Keratinocyte (primary cell): ENCODE data around the gene CORO1C. TPM values are rescaled to one million over a fixed set of nuclear protein-coding genes. Genes with fewer than 3 reads are reported as not detected.
"Not testable (repeated sequence)": the region's sequence is repeated elsewhere in the genome, so short reads cannot be mapped to it uniquely, and the experiment has no call there.

Experiments used
- DNase-seq: peaks from one replicate; pipeline ENCODE4 v3.0.0-alpha.2; 2011; ENCODE audit warnings: low read depth, missing footprints, low spot score
- FAIRE-seq: peaks from 2 replicates; lab custom pipeline; 2011; peaks lifted over from hg19 to GRCh38; lab: Jason Lieb, UNC
- H2AFZ ChIP-seq: 2 replicates; pipeline ENCODE4 v1.6.0; 2012; ENCODE audit warnings: low read length, control low read depth, inconsistent platforms; ENCODE audit not compliant: control insufficient read depth
- H3K27ac ChIP-seq: 2 replicates; pipeline ENCODE4 v1.5.1; 2011; ENCODE audit warnings: low read length; ENCODE audit not compliant: control insufficient read depth, insufficient read depth
- H3K27me3 ChIP-seq: 3 replicates; pipeline ENCODE4 v1.6.0; 2011; ENCODE audit warnings: low read length; ENCODE audit not compliant: control insufficient read depth, insufficient read depth; ENCODE audit errors: extremely low read depth
- H3K36me3 ChIP-seq, 2 experiments: 2 replicates in 1 of 2; 3 replicates in 1 of 2; pipeline ENCODE4 v1.5.1; 2011; ENCODE audit warnings: low read length in 2 of 2, mild to moderate bottlenecking in 1 of 2; ENCODE audit not compliant: control insufficient read depth in 2 of 2, insufficient read depth in 2 of 2; ENCODE audit errors: extremely low read depth in 1 of 2
- H3K4me1 ChIP-seq: 3 replicates; pipeline ENCODE4 v1.5.1; 2011; ENCODE audit warnings: low read length; ENCODE audit not compliant: control insufficient read depth, insufficient read depth; ENCODE audit errors: extremely low read depth
- H3K4me2 ChIP-seq: 3 replicates; pipeline ENCODE4 v1.6.0; 2011; ENCODE audit warnings: low read depth, low read length; ENCODE audit not compliant: control insufficient read depth, insufficient read depth; ENCODE audit errors: extremely low read depth
- H3K4me3 ChIP-seq, 3 experiments: fragments of 200-600 bp in 1 of 3; sonication (generic) in 1 of 3; 2 replicates in 2 of 3; 3 replicates in 1 of 3; pipeline ENCODE4 v1.5.1; 2011 to 2016; ENCODE audit warnings: low read length in 3 of 3, mild to moderate bottlenecking in 3 of 3, control low read depth in 2 of 3, inconsistent platforms in 1 of 3, low read depth in 1 of 3, mixed read lengths in 1 of 3, mixed run types in 1 of 3, moderate library complexity in 1 of 3; ENCODE audit not compliant: control insufficient read depth in 2 of 3, insufficient read depth in 2 of 3; ENCODE audit errors: extremely low read depth in 1 of 3
- H3K79me2 ChIP-seq: 2 replicates; pipeline ENCODE4 v1.6.0; 2012; ENCODE audit warnings: low read length; ENCODE audit not compliant: control insufficient read depth, insufficient read depth
- H3K9ac ChIP-seq: 3 replicates; pipeline ENCODE4 v1.6.0; 2011; ENCODE audit warnings: low read length; ENCODE audit not compliant: control insufficient read depth, insufficient read depth; ENCODE audit errors: extremely low read depth
- H3K9me1 ChIP-seq: 3 replicates; pipeline ENCODE4 v1.6.0; 2011; ENCODE audit warnings: low read length; ENCODE audit not compliant: control insufficient read depth, insufficient read depth; ENCODE audit errors: extremely low read depth
- H3K9me3 ChIP-seq: 2 replicates; pipeline ENCODE4 v1.5.1; 2012; ENCODE audit warnings: low read depth, low read length; ENCODE audit not compliant: control insufficient read depth
- H4K20me1 ChIP-seq: 3 replicates; pipeline ENCODE4 v1.6.0; 2011; ENCODE audit warnings: low read length; ENCODE audit not compliant: control insufficient read depth, insufficient read depth; ENCODE audit errors: extremely low read depth
- EZH2 ChIP-seq: IDR thresholded peaks from one replicate; pipeline ENCODE4 v1.6.1; 2012; ENCODE audit warnings: inconsistent platforms, mild to moderate bottlenecking, low read length, moderate library complexity
- dilution Hi-C: fragments of 300-500 bp; cut with MboI; formaldehyde crosslinking; loops from one replicate; pipeline ENCODE4 v1.7.0; 2020; ENCODE audit warnings: low sequenced_read_pairs; ENCODE audit not compliant: extremely low pct_ligation_motif_present
- polyA plus RNA-seq, 5 experiments: library from polyadenylated mRNA; depleted of rRNA in 3 of 5; stranded (reverse) in 3 of 5; stranded (forward) in 1 of 5; unstranded in 1 of 5; fragments of >200 nt; gene quantifications; 1 replicate in 1 of 5; 2 replicates in 3 of 5; 3 replicates in 1 of 5; pipeline versions ENCODE4 v1.2.1 to v1.2.3, GENCODE V29; 2011 to 2012; ENCODE audit warnings: missing spikeins in 2 of 5, low read depth in 1 of 5, low replicate concordance in 1 of 5
- TF ChIP-seq, protein P1 (sequence below), 3 experiments: IDR thresholded peaks in 1 of 3; conservative IDR thresholded peaks in 1 of 3; optimal IDR thresholded peaks in 1 of 3; 2 replicates in 2 of 3; 3 replicates in 1 of 3; pipeline versions ENCODE3 to v1.5.1; 2011; ENCODE audit warnings: low read length in 3 of 3, mild to moderate bottlenecking in 3 of 3, moderate library complexity in 2 of 3, control low read depth in 1 of 3, inconsistent platforms in 1 of 3; ENCODE audit not compliant: insufficient read depth in 2 of 3; ENCODE audit errors: extremely low read depth in 1 of 3

CORO1C gene
- polyA plus RNA-seq, 1 donor (not counting 4 experiments of a cell fraction or from before 2014, with no cell fraction given) = 283 TPM

DNA sequence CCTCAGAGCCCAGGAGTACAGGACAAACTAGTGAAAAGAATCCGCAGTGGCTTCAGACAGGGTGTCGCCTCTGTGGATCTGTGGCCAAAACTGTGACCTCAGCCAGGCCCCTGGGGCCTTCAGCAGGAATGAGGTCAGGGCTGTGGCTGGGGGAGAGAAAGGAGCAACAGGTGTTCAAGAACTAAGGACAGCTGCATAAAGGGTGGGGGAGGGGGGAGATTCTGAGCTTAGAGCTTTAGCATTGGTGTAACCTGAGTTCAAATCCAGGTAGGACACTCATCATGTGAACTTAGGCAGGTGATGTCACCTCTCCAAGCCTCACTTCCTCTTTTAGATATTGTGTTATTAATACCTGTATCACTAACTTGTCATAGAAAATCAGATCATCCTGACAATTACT is 40.9 kb upstream of the CORO1C start:
- H3K9me3 ChIP-seq = no peaks in the 10 kb centered on the region
- TF ChIP-seq, protein P1, sequence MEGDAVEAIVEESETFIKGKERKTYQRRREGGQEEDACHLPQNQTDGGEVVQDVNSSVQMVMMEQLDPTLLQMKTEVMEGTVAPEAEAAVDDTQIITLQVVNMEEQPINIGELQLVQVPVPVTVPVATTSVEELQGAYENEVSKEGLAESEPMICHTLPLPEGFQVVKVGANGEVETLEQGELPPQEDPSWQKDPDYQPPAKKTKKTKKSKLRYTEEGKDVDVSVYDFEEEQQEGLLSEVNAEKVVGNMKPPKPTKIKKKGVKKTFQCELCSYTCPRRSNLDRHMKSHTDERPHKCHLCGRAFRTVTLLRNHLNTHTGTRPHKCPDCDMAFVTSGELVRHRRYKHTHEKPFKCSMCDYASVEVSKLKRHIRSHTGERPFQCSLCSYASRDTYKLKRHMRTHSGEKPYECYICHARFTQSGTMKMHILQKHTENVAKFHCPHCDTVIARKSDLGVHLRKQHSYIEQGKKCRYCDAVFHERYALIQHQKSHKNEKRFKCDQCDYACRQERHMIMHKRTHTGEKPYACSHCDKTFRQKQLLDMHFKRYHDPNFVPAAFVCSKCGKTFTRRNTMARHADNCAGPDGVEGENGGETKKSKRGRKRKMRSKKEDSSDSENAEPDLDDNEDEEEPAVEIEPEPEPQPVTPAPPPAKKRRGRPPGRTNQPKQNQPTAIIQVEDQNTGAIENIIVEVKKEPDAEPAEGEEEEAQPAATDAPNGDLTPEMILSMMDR (optimal IDR thresholded peaks at IDR 0.05 in 1 of 3, IDR thresholded peaks at IDR 0.05 in 1 of 3, conservative IDR thresholded peaks at IDR 0.05 in 1 of 3; ENCODE audit: extremely low read depth in 1 of 3, insufficient read depth in 2 of 3, low read length in 3 of 3) = no peak
- TF ChIP-seq EZH2 = no peak
- dilution Hi-C loops = no loop called here
- H2AFZ ChIP-seq = no peak overlapping the region
- H4K20me1 ChIP-seq = no peaks in the 10 kb centered on the region
- H3K36me3 ChIP-seq = no peaks in the 10 kb centered on the region
- no peak for FAIRE-seq
- no peak overlapping the region for H3K4me3 ChIP-seq
- no peak for DNase-seq
- H3K9ac ChIP-seq = no peak overlapping the region
- H3K79me2 ChIP-seq = no peaks in the 10 kb centered on the region
- no peaks in the 10 kb centered on the region for H3K27me3 ChIP-seq
- no peaks in the 10 kb centered on the region for H3K9me1 ChIP-seq
- H3K4me1 ChIP-seq = peaks cover 20% of the 10 kb centered on the region
- no peak overlapping the region for H3K4me2 ChIP-seq
- H3K27ac ChIP-seq = no peak overlapping the region

DNA sequence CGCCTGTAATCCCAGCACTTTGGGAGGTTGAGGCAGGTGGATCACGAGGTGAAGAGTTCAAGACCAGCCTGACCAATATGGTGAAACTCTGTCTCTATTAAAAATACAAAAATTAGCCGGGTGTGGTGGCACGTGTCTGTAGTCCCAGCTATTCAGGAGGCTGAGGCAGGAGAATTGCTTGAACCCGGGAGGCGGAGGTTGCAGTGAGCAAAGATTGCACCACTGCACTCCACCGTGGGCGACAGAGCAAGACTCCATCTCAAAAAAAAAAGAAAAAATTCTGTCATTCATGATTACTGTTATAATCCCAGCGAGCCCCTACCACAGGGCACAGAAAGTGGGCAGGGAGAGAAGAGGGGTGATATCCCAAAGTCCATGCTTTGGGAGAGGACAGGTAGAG is 40.5 kb upstream of the CORO1C start:
- peaks cover 20% of the 10 kb centered on the region for H3K4me1 ChIP-seq
- H3K79me2 ChIP-seq, FAIRE-seq: not testable (repeated sequence)

GRCh38 chr12:108770963-108771362 is 39.6 kb upstream of the CORO1C start:
- no peak overlapping the region for H3K27ac ChIP-seq
- H3K79me2 ChIP-seq = no peaks in the 10 kb centered on the region
- no peaks in the 10 kb centered on the region for H4K20me1 ChIP-seq
- H3K4me2 ChIP-seq = no peak overlapping the region
- H3K9ac ChIP-seq = no peak overlapping the region
- no peaks in the 10 kb centered on the region for H3K36me3 ChIP-seq
- FAIRE-seq (no peak), DNase-seq (no peak)
- no peaks in the 10 kb centered on the region for H3K9me1 ChIP-seq
- no peaks in the 10 kb centered on the region for H3K27me3 ChIP-seq
- TF ChIP-seq, protein P1 (optimal IDR thresholded peaks at IDR 0.05 in 1 of 3, IDR thresholded peaks at IDR 0.05 in 1 of 3, conservative IDR thresholded peaks at IDR 0.05 in 1 of 3; ENCODE audit: extremely low read depth in 1 of 3, insufficient read depth in 2 of 3, low read length in 3 of 3) = no peak
- no peak for TF ChIP-seq EZH2
- no peaks in the 10 kb centered on the region for H3K9me3 ChIP-seq
- H3K4me3 ChIP-seq = no peak overlapping the region
- dilution Hi-C loops = no loop called here
- no peak overlapping the region for H2AFZ ChIP-seq
- H3K4me1 ChIP-seq = peaks cover 20% of the 10 kb centered on the region

More for the DNA sequence above, 40.5 kb upstream of the CORO1C start:
- dilution Hi-C loops, H2AFZ ChIP-seq, H3K9ac ChIP-seq, DNase-seq, H3K27ac ChIP-seq, H3K4me3 ChIP-seq, H3K9me3 ChIP-seq, H3K4me2 ChIP-seq, H3K9me1 ChIP-seq, H3K27me3 ChIP-seq, H3K36me3 ChIP-seq, H4K20me1 ChIP-seq: not testable (repeated sequence)
